Activated CD4-positive, alpha-beta T cell treated with anti-CD3 and anti-CD28 coated beads, Interleukin-2, amount 50 U/mL, for 24 hours (primary cell): ENCODE results near the gene CCDC7.
"Not testable (repeated sequence)": the region's sequence is repeated elsewhere in the genome, so short reads cannot be mapped to it uniquely, and the experiment has no call there.

Source experiments
- DNase-seq, 2 donors: peaks; one replicate each; pipeline ENCODE4 v3.0.0-alpha.2; 2020; ENCODE audit warnings: low read depth in 1 of 2, low spot score in 1 of 2

Gene CCDC7

DNA sequence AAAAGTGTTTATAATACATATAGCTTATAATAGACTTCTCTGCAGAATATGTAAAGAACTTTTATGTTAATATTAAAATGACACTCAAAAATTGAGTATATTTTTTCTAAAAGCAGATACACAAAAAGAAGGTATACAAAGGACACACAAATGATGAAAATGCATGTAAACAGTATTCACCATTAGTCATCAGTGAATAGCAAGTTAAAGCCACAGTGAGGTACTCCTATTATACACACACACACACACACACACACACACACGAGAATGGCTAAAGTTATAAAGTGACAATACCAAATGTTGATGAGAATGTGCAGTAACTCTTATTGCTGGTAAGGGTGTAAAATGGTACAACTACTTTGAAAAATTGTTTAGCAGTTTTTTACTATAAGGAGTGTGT lies 419.2 kb downstream of the CCDC7 start:
- DNase-seq = no peak

DNA sequence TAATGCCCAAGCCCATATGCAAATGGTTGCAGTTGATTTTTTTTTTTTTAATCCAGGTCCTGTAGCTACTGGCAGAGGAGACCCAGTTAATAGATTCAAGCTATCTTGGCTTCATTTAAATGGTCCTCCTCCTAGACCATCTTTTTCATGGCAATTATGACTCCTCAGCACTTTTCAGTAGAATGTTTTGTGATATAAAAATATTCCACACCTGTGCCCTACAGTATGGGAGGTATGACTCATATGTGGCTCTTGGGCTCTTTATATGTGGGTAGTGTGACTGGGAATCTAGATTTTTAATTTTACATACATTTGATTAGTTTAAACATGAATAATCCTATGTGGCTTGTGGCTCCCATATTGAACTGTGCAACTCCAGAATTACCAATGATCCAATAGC lies 432.0 kb downstream of the CCDC7 start:
- DNase-seq = no peak

DNA sequence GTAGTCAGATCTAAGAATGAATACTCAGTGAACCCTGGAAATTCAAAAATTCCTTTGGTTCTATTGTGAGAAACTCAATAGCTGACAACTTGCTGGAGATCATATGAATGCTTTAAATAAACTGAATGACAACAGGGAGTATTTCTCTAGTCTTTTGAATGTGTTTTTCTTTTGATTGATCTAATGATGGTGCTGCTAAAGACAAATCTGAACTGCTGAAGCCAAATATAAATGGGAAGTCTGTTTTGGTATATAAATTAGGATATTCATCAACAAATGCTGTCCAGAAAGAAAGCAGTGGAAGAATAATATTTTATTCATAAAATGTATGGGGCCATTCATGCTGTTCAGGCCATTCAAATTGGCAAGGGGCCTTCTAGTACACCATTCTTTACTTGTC lies 432.7 kb downstream of the CCDC7 start:
- DNase-seq = no peak

DNA sequence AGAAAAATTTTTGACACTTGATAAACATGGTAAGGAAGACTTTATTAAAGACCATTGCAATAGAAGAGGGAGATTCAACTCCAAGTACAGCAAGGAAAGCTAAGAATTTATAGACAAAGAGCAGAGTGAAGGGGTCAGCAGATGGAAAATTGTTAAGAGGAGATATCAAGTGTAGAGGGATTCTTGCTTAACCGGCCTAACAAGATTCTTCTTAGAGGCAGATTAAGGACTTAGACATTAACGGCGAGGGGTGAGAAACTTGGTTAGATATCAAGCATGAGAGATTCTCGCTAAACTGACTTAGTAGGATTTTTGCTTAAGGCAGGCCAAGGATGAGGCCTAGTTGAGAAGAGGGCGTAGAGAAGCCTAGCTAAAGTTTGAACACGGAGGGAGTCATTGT lies 436.1 kb downstream of the CCDC7 start:
- DNase-seq = no peak

DNA sequence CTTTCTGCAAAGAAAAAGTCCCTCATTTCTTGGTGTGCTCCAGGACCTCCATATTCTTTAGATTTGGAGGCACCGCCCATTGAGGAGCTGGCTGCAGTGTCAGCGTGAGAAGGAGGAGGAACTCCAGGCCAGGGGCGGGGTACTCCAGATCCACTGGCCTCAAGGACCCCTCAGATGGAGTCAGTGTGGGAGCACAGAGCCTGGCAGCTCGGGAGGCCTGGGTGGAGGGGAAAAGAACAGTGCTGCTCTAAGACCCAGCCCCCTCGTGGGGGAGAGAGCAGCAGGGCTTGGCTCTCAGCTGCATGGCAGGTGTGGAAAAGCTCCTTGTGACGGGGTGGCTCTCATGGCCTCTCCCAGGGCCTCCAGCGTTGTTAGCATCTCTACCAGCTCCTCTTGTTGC lies 441.5 kb downstream of the CCDC7 start:
- no peak for DNase-seq

DNA sequence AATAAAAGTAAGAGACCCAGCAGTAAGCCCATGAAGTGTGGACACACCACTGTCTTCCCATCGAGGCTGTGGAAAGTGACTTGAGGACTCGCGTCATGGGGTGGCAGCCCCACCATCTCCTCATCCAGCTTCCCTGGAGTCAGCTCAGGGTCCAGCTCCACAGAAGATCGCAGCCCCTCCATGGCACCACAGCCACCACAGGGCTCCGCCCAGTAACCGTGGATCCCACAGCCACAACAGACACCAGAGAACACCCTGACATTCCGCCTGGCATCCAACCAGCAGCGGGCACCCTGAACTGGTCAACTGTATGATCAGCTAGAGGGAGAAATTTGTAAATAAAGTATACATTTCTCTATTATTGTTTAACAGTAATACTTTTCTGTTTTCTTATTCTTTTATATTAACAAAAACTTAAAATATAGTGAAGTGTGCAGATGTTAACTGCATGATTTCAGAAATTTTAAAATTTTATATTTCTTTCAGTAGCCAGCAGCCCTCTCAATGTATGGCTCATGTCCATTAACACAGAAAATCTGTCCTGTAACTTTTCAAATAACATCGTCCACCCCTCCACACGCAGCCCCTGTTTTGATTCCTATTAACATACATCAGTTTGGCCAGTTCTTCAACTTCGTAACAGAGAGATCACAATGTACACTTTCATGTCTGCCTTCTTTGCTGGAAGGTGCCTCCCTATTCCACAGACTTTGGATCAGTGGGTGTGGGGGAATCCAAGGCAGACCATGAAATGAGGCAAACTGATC lies 442.4 kb downstream of the CCDC7 start:
- no peak for DNase-seq

DNA sequence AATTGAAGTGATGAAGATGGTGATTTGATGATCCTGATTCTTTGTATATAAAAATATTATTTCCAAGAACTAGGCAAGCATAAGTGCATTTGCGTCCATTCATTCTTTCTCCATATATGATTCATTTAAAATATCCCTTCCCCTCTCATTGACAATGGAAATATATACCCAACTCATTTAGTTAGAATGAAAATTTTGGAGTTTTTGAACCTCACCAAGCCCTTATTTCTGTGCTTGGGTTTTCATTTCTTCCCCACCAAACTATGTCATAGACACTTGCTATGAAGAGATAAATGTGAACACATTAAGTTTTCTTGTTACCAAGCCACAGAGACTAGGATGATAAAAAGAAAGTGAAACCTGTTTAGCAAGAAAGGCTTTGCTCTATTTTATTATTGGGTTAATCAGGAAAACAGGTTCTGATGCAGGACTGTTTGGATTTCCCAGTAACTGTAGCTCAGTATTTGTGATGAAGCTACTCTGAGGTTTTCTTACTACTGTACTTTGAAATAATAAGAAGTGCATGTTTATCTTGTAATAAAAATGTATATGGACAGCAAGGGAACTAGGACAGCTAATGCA lies 443.8 kb downstream of the CCDC7 start:
- no peak for DNase-seq

DNA sequence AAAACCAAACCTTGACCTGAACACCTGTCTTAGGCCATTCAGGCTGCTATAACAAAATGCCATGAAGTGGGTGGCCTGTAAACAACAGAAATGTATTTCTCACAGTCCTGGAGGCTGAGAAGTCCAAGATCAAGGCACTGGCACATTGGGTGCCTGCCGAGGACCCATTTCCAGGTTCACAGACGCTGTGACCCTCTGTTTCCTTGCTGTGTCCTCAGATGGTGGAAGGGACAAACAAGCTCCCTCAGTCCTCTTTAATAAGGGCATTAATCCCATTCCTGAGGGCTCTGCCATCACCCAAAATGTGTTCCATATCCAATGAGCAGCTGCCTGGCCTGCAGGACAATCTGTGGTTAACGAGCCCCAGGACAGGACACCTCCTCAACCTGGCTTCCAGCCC lies 444.5 kb downstream of the CCDC7 start:
- no peak for DNase-seq

DNA sequence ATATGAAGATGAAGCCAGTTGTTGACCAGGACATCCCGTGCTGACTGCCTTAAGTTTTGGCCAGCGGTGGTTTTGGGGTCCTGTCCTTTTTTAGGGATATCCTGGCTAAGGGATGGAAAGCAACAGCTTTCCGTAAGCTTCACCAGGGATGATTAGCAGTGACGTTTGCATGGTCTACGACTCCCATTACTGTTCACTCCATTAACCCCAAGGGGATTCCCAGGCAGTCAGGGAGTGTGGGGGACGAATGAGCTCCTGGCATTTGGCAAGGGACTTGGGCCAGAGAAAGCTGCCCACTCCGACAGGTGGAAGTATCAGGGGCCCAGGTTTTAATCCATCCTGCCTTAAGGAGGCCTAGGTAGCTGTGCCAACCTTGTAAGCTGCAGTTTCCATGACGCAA lies 445.3 kb downstream of the CCDC7 start:
- DNase-seq = no peak

DNA sequence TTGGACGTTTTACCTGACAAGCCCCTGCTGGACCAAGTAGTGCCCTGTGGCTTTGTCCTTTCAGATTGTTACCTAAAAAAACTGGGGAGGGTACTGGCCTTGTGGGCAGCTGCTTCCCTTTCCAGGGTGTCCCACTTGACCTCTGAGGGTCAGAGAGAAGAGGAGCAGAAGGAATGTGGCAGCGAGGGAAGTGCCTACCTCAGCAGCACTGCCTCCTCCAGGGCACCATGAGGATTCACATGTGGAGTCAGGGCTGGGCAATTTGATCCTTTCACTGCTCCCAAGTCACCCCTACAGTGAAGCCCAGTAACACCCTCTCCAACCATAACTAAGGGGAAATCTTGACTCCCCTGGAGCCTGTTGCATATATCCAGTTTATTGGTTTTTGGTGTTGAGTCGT lies 447.5 kb downstream of the CCDC7 start:
- DNase-seq = no peak

DNA sequence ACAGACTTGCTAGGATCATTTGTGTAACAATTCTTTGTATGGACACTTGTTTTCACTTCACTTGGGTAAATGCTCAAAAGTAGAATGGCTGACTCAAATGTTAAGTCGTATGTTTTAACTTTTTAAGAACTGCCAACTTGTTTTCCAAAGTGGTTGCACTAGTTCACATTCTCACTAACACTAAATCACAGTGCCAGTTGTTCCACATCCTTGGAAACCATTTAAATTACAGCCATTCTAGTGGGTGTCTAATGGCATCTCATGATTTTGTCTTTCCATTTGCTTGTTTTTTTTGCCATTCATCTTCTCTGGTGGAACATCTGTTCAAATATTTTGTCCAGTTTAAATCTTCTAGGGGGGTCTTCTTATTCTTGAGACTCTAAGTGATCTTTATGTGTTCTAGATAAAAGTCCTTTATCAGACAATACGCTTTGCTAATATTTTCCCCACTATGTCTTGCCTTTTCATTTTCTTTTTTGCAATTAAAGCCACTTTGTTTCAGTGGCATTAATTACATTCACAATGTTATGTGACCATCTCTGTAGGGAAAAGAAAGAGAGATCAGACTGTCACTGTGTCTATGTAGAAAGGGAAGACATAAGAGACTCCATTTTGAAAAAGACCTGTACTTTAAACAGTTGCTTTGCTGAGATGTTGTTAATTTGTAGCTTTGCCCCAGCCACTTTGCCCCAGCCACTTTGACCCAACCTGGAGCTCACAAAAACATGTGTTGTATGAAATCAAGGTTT lies 448.1 kb downstream of the CCDC7 start:
- DNase-seq = no peak

DNA sequence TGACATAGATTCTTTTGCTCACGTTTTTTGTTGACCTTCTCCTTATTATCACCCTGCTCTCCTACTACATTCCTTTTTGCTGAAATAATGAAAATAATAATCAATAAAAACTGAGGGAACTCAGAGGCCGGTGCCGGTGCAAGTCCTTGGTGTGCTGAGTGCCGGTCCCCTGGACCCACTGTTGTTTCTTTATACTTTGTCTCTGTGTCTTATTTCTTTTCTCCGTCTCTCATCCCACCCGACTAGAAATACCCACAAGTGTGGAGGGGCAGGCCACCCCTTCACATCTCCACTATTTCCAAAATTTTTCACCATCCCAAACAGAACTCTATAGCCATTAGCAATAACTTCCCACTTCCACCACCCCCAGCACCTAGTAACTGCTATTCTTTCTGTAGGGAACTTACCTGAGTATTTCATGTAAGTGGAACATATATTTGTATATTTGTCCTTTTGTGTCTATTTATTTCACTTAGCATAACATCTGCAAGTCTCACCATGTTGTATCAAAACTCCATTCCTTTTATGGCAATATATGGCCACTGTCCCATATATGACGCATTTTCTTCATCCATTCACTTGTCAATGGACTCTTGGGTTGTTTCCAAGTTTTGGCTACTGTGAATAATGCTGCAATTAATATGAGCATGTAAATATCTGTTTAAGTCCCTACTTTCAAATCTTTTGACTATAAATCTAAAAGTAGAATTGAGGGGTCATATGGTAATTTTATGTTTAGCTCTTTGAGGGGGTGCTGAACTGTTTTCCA lies 449.4 kb downstream of the CCDC7 start:
- DNase-seq = not testable (repeated sequence)

DNA sequence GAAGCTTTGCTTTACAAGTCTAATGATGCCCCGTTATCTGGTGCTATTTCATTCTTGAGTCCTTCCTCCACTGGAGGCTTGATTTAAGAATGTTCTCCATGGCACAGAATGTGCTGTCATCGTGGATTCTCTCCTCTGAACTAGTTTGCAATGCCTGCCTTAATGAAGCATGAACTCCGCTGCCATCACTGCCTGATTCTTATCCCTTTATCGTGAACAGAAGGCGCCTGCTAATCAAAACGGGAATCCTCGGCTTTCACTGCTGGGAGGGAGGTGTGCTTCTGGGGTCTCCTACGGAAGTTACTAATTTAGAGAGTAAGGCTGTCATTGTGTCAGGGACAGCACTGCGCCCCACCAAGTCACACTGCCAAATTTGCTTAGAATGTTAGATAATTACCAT lies 455.9 kb downstream of the CCDC7 start:
- DNase-seq = no peak

DNA sequence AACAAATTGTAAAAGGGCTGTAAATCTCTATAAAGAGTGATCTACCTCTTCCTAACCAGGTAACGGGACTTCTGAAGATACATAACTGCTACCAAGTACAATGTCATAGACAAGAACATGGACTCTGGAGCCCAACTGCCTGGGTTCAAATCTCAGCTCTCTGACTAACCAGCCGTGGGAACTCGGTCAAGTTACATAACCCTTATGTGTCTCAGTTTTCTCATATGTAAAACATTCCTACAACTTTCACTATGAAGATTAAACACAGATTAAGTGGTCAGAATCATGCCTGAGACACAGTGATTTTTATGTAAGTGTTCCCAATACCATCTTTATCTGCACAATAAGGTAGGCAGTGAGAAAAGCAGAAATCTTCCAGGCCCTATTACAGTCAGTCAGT lies 459.5 kb downstream of the CCDC7 start:
- DNase-seq = no peak

DNA sequence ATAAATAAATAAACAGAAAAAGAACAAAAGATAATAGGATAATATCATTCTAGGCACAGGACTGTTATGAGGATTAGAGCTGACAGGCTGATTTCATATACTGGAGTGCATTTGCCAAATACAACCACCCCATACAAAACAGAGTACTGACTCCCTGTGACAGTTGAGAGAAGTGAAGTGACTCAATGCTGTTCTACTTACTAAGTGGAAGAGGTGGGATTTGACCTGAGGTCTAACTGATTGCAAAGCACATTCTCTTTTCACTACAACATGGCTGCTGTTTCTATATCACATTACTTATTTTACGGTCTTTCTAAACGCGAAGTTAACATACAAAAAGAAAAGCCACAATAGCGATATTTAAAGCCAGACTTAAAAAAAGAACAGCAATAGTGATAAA lies 460.7 kb downstream of the CCDC7 start:
- no peak for DNase-seq

DNA sequence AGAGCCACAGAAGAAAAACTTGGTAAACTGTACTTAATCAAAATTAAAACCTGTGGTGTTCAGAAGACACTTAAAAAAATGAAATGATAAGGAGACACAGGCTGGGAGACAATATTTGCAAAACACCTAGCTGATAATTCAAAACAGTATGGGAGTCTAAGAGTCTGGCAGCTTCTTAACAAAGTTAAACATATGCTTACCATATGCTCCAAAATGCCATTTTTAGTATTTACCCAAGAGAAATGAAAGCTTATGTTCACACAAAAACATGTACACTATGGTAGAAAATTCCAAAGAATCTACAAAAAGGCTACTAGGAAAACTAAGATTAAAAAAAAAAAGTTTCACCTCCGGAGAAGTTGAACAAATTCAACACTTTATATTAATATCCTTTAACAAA lies 463.5 kb downstream of the CCDC7 start:
- DNase-seq = no peak

DNA sequence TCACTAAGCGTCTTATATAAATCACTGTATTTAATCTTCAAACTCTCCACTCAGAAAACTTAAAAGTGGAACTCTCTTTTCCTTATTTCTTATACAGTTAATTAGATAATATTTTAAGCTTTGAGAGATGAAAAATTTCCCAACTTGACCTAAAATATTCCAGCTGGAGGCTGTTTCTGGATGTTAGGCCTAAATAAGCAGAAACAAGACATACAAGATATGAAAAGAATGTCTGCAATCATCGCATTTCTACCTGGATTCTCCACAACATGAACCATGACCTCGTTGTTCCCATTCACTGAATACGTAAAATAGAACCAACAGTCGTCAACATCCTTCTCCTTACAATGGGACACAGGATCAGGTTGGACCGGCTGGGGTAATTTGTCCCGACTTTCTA lies 464.0 kb downstream of the CCDC7 start:
- DNase-seq = not testable (repeated sequence)

DNA sequence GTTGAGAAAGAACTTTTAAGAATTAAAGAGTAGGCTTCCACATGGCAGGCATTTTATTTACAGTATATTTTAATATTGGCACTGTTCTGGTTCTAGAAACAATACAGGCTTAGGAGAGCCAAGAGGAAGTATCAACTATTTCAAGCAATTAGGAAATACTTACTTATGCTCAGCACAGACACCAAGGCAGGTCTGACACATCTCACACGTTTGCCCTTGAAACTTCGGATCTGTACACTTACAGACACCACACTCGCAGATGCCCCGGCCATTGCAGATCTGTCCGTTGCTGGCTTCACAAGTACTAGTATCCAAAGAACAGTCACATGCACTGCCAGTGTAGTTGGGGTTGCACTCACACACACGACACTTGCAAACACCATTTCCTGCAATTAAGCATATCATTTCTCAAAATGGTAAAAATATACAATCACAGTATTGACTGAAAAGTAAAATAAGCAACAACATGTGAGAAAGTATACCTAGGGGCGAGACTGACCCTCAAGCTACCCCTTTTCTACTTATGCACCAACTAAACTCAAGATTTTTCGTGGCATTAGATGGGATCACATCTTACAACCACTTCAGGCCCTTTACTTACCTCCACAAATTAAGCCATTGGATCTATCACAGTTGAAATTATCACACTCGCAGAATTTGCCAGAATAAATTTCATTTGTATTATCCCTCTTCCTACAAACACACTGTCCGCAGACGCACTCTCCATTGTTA lies 465.5 kb downstream of the CCDC7 start:
- DNase-seq = no peak

DNA sequence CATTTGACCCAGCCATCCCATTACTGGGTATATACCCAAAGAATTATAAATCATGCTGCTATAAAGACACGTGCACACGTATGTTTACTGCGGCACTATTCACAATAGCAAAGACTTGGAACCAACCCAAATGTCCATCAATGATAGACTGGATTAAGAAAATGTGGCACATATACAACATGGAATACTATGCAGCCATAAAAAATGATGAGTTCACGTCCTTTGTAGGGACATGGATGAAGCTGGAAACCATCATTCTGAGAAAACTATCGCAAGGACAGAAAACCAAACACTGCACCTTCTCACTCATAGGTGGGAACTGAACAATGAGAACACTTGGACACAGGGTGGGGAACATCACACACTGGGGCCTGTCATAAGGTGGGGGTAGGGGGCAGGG lies 471.9 kb downstream of the CCDC7 start:
- DNase-seq = not testable (repeated sequence)

DNA sequence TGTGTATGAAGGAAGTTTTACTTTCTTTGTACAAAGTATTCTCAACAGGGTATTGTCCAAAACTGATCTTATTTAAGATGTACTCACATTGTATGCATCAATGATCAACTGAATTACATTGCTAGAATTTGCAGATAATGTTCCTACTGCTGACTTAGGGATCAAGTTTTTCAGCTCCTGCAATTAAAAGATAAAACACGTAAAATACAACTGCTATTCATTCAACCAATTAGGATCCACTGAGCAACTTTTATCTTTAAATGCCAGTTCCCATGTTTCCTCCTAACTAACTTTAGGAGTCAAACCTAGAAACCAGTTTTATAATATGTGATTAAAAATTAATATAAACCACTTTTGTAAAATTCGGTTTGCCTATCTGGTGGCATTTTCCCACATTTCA lies 476.2 kb downstream of the CCDC7 start:
- no peak for DNase-seq

DNA sequence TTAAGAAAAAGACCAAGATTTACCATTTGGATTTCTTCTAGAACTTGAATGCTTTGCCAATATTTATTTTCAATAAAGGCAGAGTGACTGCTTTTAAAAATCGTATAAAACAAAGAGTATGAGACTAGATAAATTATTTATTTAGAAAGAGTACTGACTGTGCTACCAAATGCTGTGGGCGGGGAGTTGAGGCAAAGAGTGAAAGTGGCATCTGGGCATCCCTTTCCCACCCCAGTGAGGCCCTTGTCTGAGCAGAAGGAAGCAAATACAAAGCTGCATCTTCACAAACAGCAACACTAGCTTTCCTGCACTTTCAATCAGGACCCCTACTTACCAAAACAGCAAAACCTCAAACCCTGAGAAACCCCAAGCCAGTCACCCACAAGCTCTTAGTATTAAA lies 477.2 kb downstream of the CCDC7 start:
- DNase-seq = no peak
